Stimulated activated CD4-positive, alpha-beta T cell treated with anti-CD3 and anti-CD28 coated beads, Interleukin-15, amount 100 ng/mL, for 48 hours (primary cell): ENCODE data around the gene PLXNA2.
A peak's percentile ranks its signal among the peaks of the same experiment; 100 is the strongest.

Experiments
- DNase-seq, 2 donors: peaks; one replicate each; pipeline ENCODE4 v3.0.0-alpha.2; 2020; ENCODE audit warnings: low read depth in 2 of 2

PLXNA2 gene

GRCh38 chr1:208139434-208140045 lies 104.6 kb downstream of the PLXNA2 start:
- DNase-seq: no peak

- DNase-seq: no peak
Measured at GRCh38 chr1:208137193-208137592, 107.0 kb downstream of the PLXNA2 start.

DNA sequence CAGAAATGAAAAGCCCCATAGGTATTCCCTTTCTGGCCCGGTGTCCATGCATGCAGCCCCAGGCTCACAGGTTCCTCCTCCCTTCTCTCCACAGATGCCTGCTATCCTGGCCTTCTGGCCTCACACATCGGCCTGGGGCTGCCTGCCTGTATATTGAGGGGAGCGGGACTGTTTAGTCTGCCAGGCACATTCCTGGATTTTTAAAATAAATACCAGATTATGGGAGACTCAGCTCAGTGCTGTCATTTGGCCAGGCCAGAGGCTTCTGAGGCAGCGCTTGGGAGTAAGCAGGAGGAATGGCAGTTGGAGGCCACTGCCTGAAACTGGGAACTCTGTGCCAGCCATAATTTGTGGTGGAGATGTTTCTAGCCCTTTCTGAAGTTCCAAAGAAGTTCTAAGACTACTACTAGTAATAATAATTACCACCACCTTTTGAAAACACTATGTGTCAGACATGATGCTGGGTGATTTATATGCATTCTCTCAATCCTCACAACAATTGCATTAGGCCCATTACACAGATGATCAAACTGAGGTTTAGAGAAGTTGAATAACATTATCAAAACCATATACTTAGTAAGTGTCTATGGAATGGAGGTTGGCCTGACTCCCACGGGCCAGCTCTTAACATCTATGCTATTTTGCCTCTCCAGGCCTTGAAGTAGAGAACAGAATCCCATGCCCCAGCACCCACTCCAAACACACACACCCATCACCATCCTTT lies 107.6 kb downstream of the PLXNA2 start:
- DNase-seq: no peak

DNA sequence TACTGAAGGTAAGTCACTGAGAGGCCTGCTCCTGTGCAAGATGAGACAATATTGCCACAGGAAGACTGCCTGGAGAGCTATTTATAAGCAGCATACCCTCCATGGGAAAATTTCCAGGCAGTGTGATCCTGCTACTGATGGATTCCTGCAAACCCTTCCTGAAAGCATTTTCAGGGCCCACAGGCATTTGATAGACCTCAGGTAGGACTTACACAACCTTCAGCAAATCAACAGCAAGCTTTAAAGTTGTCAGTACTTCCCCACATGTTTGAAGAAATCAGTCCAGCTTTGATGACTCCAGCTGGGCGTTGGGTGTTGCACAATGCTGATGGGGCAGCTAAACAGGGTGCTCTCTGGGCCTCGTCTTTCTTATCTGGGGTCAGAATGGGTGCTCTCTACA lies 108.8 kb downstream of the PLXNA2 start:
- no peak for DNase-seq

DNA sequence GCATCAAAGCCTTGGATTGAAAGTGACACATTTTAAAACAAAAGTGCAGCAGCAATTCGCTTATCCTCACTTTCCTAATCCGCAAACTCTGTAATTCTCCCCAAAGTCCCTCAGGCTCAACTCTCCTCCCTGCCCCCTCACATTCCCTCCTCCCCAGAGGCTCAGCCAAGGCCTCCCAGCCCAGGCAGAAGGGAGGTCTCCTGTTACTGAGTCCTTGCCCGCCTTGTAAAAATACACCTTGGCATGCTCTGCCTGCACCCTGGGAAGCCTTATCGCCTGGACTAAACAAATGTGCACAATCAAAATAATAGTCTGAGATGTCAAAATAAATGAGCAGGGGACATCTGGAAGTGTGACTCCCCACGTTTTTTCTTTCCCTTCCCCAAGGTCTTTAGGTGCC lies 109.7 kb downstream of the PLXNA2 start:
- DNase-seq: no peak

- DNase-seq: no peak
Measured at GRCh38 chr1:208133355-208133754, 110.8 kb downstream of the PLXNA2 start.

DNA sequence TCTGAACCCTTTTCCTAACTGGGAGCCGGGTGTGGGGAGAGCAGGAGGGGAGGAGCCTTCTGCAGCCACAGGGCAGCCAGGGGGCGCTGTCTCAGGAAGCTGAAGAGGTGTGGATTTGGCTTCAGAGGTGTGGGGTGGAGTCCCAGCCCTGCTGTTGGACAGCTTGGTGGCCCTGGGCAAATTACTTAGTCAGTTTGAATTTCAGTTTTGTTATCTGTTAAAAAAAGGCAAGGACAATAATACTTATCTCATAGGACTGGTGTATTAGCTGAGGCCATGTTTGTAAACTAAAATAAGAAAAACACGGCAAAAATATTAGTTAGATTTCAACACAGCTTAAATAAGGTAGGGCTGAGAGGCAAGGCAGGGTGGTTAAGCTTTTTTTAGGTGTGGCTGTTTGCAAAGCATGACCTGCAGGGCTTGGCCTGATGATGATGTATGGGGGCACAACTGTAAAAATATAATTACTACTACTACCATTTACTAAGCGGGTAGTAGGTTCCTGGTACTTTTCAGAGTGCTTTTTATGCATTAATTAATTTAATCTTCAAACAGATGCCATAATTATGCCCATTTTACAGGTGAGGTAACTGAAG lies 111.8 kb downstream of the PLXNA2 start:
- peak; percentile 30 to 50 for DNase-seq

- DNase-seq: no peak
Measured at GRCh38 chr1:208131621-208132286, 112.4 kb downstream of the PLXNA2 start.

- no peak for DNase-seq
Measured at GRCh38 chr1:208129487-208129886, 114.7 kb downstream of the PLXNA2 start.

DNA sequence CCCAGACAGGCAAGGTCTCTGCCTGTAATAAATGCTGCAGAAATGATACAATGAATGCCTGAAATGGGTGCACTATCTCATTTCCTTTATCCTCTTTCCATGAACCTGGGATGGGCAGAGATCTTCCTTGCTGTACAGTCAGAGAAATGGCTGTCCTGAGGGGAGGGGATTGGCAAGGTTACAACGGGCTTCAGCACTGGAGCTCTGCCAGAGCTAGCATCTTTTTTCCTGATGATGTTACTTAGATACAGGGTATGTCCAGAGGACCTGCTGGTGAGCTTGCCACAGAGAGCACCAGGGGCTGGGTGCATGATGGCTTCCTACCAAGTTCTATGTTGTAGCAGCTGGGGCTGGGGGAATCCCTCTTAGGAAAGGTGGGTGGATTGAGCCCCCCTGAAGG lies 115.1 kb downstream of the PLXNA2 start:
- no peak for DNase-seq

GRCh38 chr1:208127792-208128529 lies 116.2 kb downstream of the PLXNA2 start:
- no peak for DNase-seq

DNA sequence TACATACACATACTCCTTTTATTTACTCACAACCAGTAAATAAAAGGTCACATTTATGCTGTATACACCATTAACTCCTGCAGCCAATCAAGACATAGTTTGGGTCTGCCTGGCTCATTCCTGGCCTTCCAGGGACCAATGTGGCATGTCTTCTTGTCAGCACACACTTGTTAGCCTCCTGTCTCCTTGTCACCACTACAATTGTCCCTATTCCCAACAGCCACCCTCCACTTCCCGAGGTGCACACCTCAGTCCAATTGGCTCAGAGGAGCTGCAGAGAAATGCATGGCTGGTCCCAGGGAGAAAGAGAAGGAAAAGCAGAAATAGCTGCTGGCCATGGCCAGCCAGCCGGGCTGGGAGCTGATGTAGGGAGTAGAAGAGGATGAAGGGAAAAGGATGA lies 116.9 kb downstream of the PLXNA2 start:
- no peak for DNase-seq

- DNase-seq: no peak
Measured at GRCh38 chr1:208126108-208126507, 118.1 kb downstream of the PLXNA2 start.

GRCh38 chr1:208122612-208123358 lies 121.4 kb downstream of the PLXNA2 start:
- DNase-seq: no peak

- DNase-seq: no peak
Measured at GRCh38 chr1:208121813-208122364, 122.3 kb downstream of the PLXNA2 start.

DNA sequence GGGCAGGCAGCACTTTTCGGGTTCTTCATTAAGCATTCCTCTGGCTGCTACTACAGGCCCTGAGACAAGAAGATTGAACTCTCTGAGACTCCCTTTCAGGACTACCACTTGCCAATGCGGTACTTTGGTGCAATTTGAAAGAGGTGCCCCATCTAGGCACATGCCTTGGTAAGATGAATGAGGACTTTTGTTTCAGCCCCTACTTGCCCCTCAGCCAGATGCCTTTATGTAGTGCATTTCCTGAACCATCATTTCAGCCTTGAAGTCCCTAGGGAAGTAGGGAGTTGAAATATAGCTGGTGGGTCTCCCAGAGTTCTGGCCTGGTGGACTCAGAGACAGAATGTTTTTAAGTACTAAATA lies 123.8 kb downstream of the PLXNA2 start:
- no peak for DNase-seq

- DNase-seq: no peak
Measured at GRCh38 chr1:208118841-208119606, 125.2 kb downstream of the PLXNA2 start.

GRCh38 chr1:208118306-208118705 lies 125.9 kb downstream of the PLXNA2 start:
- DNase-seq: no peak

DNA sequence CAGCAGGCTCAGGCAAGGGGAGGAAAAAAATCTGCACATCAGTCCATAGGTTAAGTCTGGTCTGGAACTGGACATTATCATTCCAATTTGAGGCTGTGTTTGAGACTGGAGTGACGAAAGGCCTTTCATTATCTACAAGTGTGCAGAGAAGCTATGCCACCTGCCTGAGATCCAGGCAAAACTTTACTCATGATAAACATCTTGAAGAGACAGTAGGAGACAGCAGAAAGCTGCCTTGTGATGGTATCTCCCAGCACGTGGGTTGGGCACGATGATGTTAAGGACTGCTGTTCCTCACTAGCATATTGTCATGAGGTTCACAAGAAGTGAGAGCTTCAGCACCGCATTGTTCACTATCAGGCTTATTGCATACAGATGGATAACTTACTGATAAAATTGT lies 126.4 kb downstream of the PLXNA2 start:
- no peak for DNase-seq

DNA sequence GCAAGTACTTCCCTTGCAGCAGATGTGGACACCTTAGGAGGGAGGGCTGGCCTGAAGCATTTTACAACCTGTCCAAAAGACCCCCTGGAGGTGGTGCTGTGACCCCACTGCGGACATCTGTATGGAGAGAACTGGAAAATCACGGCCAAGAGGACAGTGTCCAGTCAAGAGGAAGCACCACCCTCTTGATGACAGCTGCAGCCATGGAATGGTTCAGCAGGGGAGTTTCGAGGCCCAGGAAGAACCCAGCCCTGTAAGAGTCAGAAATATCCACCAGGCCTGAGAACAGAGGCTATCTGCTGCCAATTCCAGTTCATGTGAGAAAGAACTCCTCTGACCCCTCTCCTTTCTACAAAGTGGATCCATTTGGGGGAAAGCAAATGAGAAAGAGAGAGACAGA lies 126.8 kb downstream of the PLXNA2 start:
- no peak for DNase-seq
